Measurements from ENCODE around the gene SS18L1.
"Not testable (repeated sequence)": the region's sequence is repeated elsewhere in the genome, so short reads cannot be mapped to it uniquely, and the experiment has no call there.

SS18L1 gene

DNA sequence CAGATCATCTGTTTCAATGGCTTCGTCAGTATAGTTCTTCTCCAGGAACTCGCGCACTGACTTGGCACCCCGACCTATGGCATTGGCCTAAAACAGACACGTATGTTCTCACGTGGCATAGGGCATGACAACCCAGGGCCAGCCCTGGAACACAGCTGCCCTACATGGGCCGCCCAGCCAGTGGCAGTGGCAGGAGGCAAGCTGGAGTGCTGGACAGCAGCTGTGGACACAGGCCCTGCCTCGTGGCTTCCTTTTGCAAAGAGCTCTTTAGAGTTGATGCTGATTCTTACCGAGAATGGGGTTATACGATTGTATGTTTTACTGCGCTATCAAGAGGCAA is 5.4 kb upstream of the SS18L1 start:
- no peak for DNase-seq

DNA sequence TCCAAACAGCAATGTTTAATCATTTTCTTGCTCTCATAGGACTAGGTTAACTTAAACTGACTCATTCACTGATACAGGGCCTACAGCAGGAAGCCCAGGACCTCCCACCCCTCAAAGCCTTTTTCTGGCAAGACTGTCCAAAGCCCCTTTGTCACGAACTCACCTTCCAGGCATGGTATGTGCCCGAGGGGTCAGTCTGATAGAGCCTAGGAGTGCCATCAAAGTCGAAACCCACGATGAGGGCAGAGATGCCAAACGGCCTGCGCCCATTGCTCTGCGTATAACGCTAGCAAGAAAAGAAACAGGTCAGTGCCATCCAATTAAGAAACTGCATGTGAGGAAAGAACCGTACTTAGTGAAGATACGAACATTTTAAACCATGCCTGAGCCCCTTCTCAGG is 4.7 kb upstream of the SS18L1 start:
- DNase-seq: no peak

GRCh38 chr20:62139636-62140035 is 3.9 kb upstream of the SS18L1 start:
- DNase-seq: no peak

- DNase-seq: no peak
Observed at GRCh38 chr20:62141043-62141396, 2.5 kb upstream of the SS18L1 start.

DNA sequence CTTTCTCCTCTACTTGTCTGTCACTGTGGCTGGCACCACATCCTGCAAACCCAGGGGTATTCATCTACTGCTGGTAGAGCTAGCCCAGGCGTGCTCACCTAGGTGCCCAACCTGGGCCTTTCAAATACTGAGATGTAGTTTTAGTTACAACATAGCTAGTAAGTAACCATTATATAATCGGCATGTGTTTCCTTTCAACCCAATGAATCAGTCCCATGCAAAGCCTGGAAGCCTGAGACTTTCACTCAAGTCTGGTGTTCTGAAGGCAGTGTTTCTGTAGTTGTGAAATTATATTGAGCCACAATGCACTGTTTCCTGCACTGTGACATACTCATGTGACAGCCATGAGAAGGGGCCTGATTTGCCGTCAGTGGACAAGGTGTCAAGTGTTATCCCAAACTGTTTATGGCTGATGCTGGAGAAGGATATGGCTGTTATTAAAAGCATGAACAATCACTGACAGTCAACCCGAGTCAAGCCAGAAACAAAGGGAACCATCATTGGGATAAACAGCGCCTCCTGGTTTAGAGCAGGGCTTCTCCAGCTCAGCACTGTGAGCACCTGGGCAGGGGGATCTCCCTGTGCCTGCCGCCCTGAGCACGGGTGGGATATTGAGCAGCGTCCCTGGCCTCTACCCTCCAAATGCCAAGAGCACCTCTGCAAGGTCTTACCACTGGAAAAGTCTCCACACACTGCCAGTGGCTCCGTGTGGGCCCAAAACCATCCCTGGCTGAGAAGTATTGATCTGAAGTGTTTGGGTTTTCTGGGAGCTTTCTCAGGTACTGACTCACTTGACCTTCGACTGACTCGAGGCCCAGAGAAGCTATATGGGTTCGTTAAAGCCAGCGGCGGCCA is 1.9 kb upstream of the SS18L1 start:
- no peak for DNase-seq

- DNase-seq: no peak
Observed at GRCh38 chr20:62142252-62143080, 1.1 kb upstream of the SS18L1 start.

GRCh38 chr20:62143957-62144825 is 622 bp downstream of the SS18L1 start:
- peak; percentile 36 for DNase-seq

GRCh38 chr20:62145688-62146018 is 2.1 kb downstream of the SS18L1 start:
- DNase-seq: no peak

DNA sequence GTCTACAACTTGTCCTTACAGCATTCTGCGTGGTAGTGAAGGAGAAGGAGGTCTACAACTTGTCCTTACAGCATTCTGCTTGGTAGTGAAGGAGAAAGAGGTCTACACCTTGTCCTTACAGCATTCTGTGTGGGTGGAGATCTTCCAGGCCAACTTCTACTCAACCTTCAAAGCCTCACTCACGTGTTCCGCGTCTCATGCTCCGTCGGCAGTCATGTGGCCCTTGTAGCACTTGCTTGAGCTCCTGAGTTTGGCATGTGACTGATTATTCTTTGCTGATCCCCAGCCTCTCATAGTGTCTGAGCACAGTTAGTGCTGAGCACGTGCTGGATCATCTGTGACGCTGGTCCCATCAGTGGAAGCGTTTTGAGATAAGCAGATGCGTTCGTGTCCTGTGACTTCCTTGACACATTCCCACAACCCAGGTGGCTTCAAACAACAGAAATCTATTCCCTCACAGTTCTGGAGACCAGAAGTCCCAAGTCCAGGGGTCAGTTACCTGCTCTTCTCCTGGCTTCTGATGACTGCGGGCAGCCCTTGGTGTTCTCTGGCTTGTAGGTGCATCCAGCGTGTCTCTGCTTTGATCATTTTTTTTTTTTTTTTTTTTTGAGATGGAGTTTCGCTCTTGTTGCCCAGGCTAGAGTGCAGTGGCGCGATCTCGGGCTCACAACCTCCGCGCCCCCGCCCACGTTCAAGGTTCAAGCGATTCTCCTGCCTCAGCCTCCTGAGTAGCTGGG is 2.6 kb downstream of the SS18L1 start:
- no peak for DNase-seq

GRCh38 chr20:62147125-62147524 is 3.6 kb downstream of the SS18L1 start:
- DNase-seq: no peak

- DNase-seq: no peak
Observed at GRCh38 chr20:62147528-62147927, 4.0 kb downstream of the SS18L1 start.

DNA sequence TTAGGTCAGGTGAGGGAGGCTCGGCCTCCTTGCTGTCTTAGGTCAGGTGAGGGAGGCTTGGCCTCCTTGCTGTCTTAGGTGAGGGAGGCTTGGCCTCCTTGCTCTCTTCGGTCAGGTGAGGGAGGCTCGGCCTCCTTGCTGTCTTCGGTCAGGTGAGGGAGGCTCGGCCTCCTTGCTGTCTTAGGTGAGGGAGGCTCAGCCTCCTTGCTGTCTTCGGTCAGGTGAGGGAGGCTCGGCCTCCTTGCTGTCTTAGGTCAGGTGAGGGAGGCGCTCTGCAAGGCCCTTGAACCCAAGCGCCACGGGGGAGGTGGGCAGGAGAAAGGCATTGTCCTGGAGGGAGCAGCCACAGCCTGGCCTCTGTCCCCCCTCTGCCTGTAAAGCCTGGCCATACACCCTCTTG is 4.8 kb downstream of the SS18L1 start:
- not testable (repeated sequence) for DNase-seq

DNA sequence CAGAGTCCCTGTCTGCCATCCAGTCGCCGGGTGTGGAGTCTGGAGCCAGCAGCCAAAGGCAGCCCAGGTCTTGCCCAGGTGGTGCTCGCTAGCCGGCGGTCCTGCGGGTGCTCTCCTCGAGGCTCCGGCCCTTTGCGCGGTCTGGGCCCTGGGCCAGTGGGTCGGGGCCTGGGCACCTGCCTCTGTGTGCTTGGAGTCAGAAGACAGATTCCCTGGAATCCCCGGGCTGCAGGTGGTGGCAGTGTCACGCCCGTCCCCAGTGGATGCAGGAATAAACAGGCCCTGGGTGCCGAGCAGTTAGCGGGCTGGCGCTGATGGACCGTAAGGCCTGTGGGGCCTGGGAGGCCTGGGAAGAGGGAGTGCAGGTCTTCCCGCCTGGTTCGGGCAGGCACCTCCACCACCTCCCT is 5.3 kb downstream of the SS18L1 start:
- DNase-seq: no peak

DNA sequence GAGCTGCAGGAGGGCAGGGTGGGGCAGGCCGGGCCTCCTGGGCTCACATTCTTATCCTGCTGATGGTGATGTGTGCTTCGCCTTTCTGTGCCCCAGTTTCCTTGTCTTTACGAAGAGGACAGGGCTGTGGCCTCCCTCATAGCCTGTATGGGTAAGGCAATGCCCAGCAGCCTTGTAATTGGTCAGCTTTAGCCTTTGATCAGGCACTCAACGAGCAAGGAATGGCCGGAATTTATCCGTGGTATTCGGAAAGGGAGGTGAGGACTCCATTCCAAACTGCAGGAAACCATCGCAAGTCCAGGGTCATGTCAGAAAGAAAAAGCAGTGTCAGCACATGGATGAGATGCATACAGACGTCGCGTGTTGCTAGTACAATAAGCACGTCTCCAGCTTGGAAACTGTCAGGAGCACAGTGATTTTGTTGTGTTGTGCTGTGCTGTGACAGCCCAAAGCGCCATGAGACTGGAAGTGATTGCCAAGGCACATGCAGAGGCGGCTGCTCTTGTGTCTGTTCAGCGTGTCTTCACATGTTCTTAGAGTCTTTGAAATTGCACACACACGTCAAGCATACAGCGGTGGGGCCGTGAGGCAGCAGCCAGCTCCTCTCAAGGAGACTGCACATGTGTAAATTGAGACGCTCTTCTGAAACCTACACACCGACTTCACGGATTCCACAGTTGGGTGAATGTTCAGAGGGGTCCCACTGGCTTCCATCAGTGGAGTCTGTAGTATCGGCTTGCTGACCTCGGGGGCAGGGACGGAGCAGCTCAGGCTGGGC is 6.2 kb downstream of the SS18L1 start:
- no peak for DNase-seq

DNA sequence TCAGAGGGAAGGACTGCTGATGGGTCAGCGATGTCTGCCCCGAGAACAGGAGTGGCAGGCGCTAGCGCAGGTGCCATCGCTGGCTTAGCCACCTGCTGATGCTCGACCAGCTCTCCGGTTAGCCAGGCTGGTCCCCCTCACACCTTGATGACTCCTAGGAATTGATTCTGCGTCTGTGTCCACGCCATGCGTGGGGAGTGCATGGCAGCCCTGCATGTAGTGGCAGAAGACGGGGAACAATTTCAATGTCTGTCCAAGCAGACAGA is 6.7 kb downstream of the SS18L1 start:
- no peak for DNase-seq

GRCh38 chr20:62151225-62151624 is 7.7 kb downstream of the SS18L1 start:
- DNase-seq: no peak

- no peak for DNase-seq
Observed at GRCh38 chr20:62151835-62152364, 8.3 kb downstream of the SS18L1 start.

DNA sequence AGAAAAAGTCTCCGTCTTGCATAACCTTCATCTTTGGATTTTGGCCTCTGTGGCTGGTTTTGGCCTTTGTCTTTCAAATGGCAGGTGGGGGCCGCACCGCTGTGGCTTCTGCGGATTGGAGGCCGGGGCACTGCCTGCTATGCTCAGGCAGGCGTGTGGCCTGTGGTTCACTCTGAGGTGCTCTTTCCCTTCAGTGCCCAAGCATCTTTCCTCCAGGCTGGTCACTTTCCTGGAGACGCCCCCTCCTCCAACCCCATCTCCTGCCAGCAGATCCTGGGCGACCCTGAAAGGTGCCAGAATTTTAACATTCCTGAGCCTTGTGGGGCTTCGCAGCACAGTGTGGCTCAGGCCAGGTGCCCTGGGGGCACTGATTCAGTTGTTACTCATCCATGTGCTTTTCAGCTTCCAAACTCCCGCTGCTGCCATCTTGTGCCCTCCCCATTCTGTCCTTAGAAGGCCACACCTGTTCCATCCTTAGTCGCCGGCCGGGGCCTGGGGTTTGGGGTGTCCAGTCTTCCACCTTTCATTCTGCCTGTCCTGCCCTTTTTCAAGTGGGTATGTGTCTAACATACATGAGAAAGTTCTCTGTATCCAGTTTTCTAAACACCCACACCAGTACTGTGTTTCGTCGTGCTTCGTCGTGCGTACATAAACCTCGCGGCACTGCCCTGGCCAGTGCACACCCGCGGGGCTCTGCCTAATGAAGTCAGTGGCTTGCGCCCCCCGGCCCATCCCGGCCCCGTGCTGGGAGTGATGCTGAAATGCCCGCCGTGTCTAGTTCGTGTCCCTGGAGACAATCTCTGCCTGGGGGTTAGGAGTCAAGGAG is 12.1 kb downstream of the SS18L1 start:
- DNase-seq: no peak

DNA sequence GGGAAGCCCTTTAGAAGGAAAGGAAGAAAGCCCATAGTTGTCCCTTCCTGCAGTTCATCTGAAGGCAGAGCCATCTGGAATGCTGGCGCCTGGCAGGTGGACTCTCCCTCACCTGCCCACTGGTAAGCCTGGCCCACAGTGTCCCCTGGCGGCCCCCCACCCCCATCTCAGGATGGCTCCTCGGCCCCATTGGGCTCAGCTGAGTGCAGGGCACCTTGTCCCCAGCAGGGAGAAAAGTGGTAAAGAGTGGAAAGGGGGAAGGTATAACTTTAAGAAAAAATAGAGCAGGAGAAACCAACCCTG is 12.6 kb downstream of the SS18L1 start:
- DNase-seq: no peak

DNA sequence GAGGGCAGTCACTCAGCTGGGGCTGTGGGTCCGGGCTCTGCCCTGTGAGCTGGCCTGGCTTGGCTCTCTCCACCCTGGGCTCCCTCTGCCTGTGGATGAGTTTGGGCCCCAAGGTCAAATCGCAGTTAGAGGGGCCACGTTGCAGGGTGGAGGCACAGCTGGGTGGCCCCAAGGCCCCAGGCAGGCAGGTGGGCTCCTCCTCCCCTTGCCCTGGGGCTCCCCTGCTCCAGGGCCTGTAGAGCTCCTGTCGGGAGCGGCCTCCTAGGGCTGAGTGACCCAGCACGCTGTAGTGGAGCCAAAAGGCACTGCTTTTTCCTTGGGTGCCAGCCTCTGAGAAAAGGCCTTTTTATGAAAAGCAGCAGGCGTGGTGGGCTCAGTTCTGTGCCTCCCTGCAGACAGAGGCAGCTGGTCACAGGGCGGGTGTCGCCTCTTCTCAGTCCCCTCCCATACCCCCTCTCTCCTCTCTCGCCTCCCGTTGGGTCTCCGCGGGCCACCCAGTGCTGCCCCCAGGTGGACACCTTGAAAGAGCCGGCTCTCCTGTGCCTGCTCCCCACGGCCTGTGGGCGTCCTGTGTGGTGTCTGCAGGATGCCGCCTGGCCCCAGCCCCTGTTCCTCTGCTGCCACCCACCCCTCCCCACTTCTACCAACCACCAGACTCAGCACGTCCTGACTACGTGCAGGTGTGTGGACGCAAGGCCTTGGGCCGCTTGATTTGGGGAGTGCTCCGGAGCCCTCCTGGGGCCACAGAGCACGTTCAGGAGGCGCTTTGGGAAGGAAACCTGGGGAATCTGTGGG is 13.2 kb downstream of the SS18L1 start:
- DNase-seq: peak; percentile 28
